Superior temporal gyrus (tissue), 1 donor: Measurements from ENCODE around the gene CYLD.

Experiments used
- DNase-seq: peaks from one replicate; pipeline ENCODE4 v3.0.0-alpha.2; 2016; ENCODE audit errors: extremely low spot score

The CYLD gene

GRCh38 chr16:50741781-50742575 lies at the start of gene CYLD:
TSS of gene CYLD (plus strand) at chr16:50742086. CDS start at chr16:50749699, 7,613 bp downstream.
- DNase-seq, result peak; percentile 100

GRCh38 chr16:50692644-50692998 lies 49.3 kb upstream of the CYLD start:
- DNase-seq, result no peak

- DNase-seq, result no peak
These were observed 48.7 kb upstream of the CYLD start, which contains the start of gene NOD2 for GRCh38 chr16:50692999-50693781. TSS of gene NOD2 (plus strand) at chr16:50693606. CDS start at chr16:50699496, 5,890 bp downstream.

- DNase-seq, result no peak
These were observed 47.7 kb upstream of the CYLD start for GRCh38 chr16:50694206-50694605.

GRCh38 chr16:50695017-50696000 lies 46.6 kb upstream of the CYLD start:
- no peak for DNase-seq

- DNase-seq, result no peak
These were observed 45.8 kb upstream of the CYLD start for GRCh38 chr16:50696126-50696525.

GRCh38 chr16:50696575-50697420 lies 45.1 kb upstream of the CYLD start:
- no peak for DNase-seq

- DNase-seq, result no peak
These were observed 44.5 kb upstream of the CYLD start for GRCh38 chr16:50697421-50697715.

- DNase-seq, result no peak
These were observed 43.8 kb upstream of the CYLD start for GRCh38 chr16:50697881-50698767.

GRCh38 chr16:50699326-50700159 lies 42.3 kb upstream of the CYLD start:
- no peak for DNase-seq

GRCh38 chr16:50702725-50703124 lies 39.2 kb upstream of the CYLD start:
- DNase-seq, result peak; percentile 45

GRCh38 chr16:50704245-50704644 lies 37.6 kb upstream of the CYLD start:
- DNase-seq, result no peak

GRCh38 chr16:50705436-50706110 lies 36.3 kb upstream of the CYLD start:
- no peak for DNase-seq

- no peak for DNase-seq
These were observed 35.6 kb upstream of the CYLD start for GRCh38 chr16:50706250-50706649.

- DNase-seq, result no peak
These were observed 33.4 kb upstream of the CYLD start for GRCh38 chr16:50708373-50709060.

- no peak for DNase-seq
These were observed 32.7 kb upstream of the CYLD start for GRCh38 chr16:50709061-50709684.

- DNase-seq, result no peak
These were observed 31.9 kb upstream of the CYLD start for GRCh38 chr16:50709980-50710379.
